ENCODE data around the gene COL4A1. TPM values are rescaled to one million over a fixed set of nuclear protein-coding genes. Genes with fewer than 3 reads are reported as not detected.
A peak's percentile ranks its signal among the peaks of the same experiment; 100 is the strongest.

COL4A1 gene
- polyA plus RNA-seq, 1 experiment, result 210 TPM

GRCh38 chr13:110303644-110304043 is 3.3 kb downstream of the COL4A1 start:
- POLR2A ChIA-PET, result interaction anchor here (1.1 to 1.9 kb wide), 3 partner anchors 20 to 108 kb away, joined by 4 to 8 read pairs (median 4); no protein-coding TSS in a partner anchor
- H3K4me3 ChIP-seq (ENCODE audit: low read depth, low read length), result no peak overlapping the region

GRCh38 chr13:110302997-110303396 is 4.0 kb downstream of the COL4A1 start:
- H3K27me3 ChIP-seq (ENCODE audit: control insufficient read depth, insufficient read depth, low read length), result no peaks in the 10 kb centered on the region
- no peak for TF ChIP-seq CTCF (IDR thresholded peaks at IDR 0.05; ENCODE audit: low read depth, low read length)
- ChIA-PET CTCF (interaction anchor here (0.6 to 1.4 kb wide), 4 partner anchors 19 to 110 kb away, joined by 3 read pairs; no protein-coding TSS in a partner anchor), POLR2A (no interaction called here)
- no peak for DNase-seq (ENCODE audit: low read depth, low spot score)
- H3K4me3 ChIP-seq (ENCODE audit: low read depth, low read length), result no peak overlapping the region
- no peaks in the 10 kb centered on the region; the same call in 1 of the 2 replicates for H3K9me3 ChIP-seq (ENCODE audit: control insufficient read depth, insufficient read depth, low read length)
- no peak overlapping the region for H3K27ac ChIP-seq (ENCODE audit: low read depth, low read length)

More at GRCh38 chr13:110303644-110304043, 3.3 kb downstream of the COL4A1 start:
- H3K27ac ChIP-seq (ENCODE audit: low read depth, low read length), result no peak overlapping the region
- H3K9me3 ChIP-seq (ENCODE audit: control insufficient read depth, insufficient read depth, low read length), result no peaks in the 10 kb centered on the region; the same call in 1 of the 2 replicates
- CTCF ChIA-PET, result interaction anchor here (0.6 kb wide), 1 partner anchor 51 kb away, joined by 3 read pairs; no protein-coding TSS in a partner anchor
- no peaks in the 10 kb centered on the region for H3K27me3 ChIP-seq (ENCODE audit: control insufficient read depth, insufficient read depth, low read length)
- no peak for TF ChIP-seq CTCF (IDR thresholded peaks at IDR 0.05; ENCODE audit: low read depth, low read length)
- no peak for DNase-seq (ENCODE audit: low read depth, low spot score)

GRCh38 chr13:110301606-110302553 is 5.1 kb downstream of the COL4A1 start:
- CTCF ChIA-PET, result interaction anchor here (0.5 to 1.4 kb wide), 7 partner anchors 18 to 154 kb away, joined by 3 to 4 read pairs (median 3); no protein-coding TSS in a partner anchor
- DNase-seq (ENCODE audit: low read depth, low spot score), result peak; percentile 72
- TF ChIP-seq CTCF (IDR thresholded peaks at IDR 0.05; ENCODE audit: low read depth, low read length), result no peak

GRCh38 chr13:110301083-110301482 is 5.9 kb downstream of the COL4A1 start:
- DNase-seq (ENCODE audit: low read depth, low spot score), result no peak
- no peaks in the 10 kb centered on the region for H3K27me3 ChIP-seq (ENCODE audit: control insufficient read depth, insufficient read depth, low read length)
- CTCF ChIA-PET, result interaction anchor here (0.5 to 1.3 kb wide), 4 partner anchors 33 to 155 kb away, joined by 3 to 5 read pairs (median 4); no protein-coding TSS in a partner anchor
- H3K9me3 ChIP-seq (ENCODE audit: control insufficient read depth, insufficient read depth, low read length), result no peaks in the 10 kb centered on the region; the same call in 1 of the 2 replicates
- no peak overlapping the region for H3K27ac ChIP-seq (ENCODE audit: low read depth, low read length)
- POLR2A ChIA-PET, result interaction anchor here (0.7 to 2.2 kb wide), 8 partner anchors 17 to 111 kb away, joined by 3 to 12 read pairs (median 4); no protein-coding TSS in a partner anchor
- TF ChIP-seq CTCF (IDR thresholded peaks at IDR 0.05; ENCODE audit: low read depth, low read length), result no peak
- no peak overlapping the region for H3K4me3 ChIP-seq (ENCODE audit: low read depth, low read length)

More at GRCh38 chr13:110301606-110302553, 5.1 kb downstream of the COL4A1 start:
- no peaks in the 10 kb centered on the region for H3K27me3 ChIP-seq (ENCODE audit: control insufficient read depth, insufficient read depth, low read length)
- peak overlapping the region; percentile 32 for H3K27ac ChIP-seq (ENCODE audit: low read depth, low read length)
- H3K9me3 ChIP-seq (ENCODE audit: control insufficient read depth, insufficient read depth, low read length), result no peaks in the 10 kb centered on the region; the same call in 1 of the 2 replicates
- H3K4me3 ChIP-seq (ENCODE audit: low read depth, low read length), result peak overlapping the region; percentile 33
- POLR2A ChIA-PET, result interaction anchor here (0.8 to 2.2 kb wide), 6 partner anchors 18 to 110 kb away, joined by 3 to 12 read pairs (median 4); no protein-coding TSS in a partner anchor

Data from AG04450 (cell line).